Parathyroid adenoma (tissue), 2 donors: ENCODE data around the gene UPK1B.

Source experiments
- H2AFZ ChIP-seq: fragments of 300-600 bp; sonication (generic); one replicate; pipeline ENCODE4 v1.7.0; 2017; ENCODE audit warnings: antibody characterized with exemption, mild to moderate bottlenecking
- H3K27ac ChIP-seq: fragments of 300-600 bp; sonication (generic); one replicate; pipeline ENCODE4 v1.7.0; 2017
- H3K27me3 ChIP-seq: fragments of 300-600 bp; sonication (generic); one replicate; pipeline ENCODE4 v1.7.0; 2017; ENCODE audit warnings: low read length; ENCODE audit not compliant: control insufficient read depth, insufficient read depth
- H3K36me3 ChIP-seq: fragments of 300-600 bp; sonication (generic); one replicate; pipeline ENCODE4 v1.7.0; 2017; ENCODE audit warnings: low read length; ENCODE audit not compliant: control insufficient read depth, insufficient read depth
- H3K4me1 ChIP-seq: fragments of 300-600 bp; sonication (generic); one replicate; pipeline ENCODE4 v1.7.0; 2017; ENCODE audit warnings: control low read depth
- H3K4me2 ChIP-seq: fragments of 300-600 bp; sonication (generic); one replicate; pipeline ENCODE4 v1.7.0; 2017; ENCODE audit warnings: low read length
- H3K4me3 ChIP-seq: fragments of 300-600 bp; sonication (generic); one replicate; pipeline ENCODE4 v1.7.0; 2017; ENCODE audit warnings: low read depth, low read length
- H3K79me2 ChIP-seq: fragments of 300-600 bp; sonication (generic); one replicate; pipeline ENCODE4 v1.7.0; 2017; ENCODE audit warnings: control low read depth
- H3K9ac ChIP-seq: fragments of 300-600 bp; sonication (generic); one replicate; pipeline ENCODE4 v1.7.0; 2017; ENCODE audit warnings: mild to moderate bottlenecking
- H3K9me3 ChIP-seq: fragments of 300-600 bp; sonication (generic); one replicate; pipeline ENCODE4 v1.7.0; 2017; ENCODE audit warnings: low read length; ENCODE audit not compliant: control insufficient read depth
- CTCF ChIP-seq: fragments of 300-600 bp; sonication (generic); IDR thresholded peaks from one replicate; pipeline ENCODE4 v1.7.0; 2017; ENCODE audit warnings: antibody characterized with exemption, mild to moderate bottlenecking
- donor health status: primary hyperparathyroidism.

Gene UPK1B

DNA sequence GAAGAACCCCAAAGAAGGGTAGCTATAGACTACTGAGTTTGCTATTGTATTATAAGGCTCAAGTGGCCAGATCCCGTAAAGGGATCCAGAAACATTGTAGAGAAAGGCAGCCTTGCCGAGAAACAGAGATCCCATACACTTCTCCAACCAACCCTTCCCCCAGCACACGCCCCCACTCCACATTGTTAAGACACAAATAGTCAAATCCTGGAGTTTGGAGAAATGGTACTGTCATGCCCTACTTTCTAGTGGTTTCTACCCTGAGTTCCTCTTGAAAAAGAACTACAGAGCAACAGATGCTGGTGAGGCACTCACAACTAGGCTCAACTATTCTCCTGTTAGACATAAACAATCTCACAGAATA lies 34.1 kb downstream of the UPK1B start:
- Histone ChIP-seq H3K27ac (no peak overlapping the region), H3K9ac (no peak overlapping the region), H2AFZ (no peak overlapping the region), H3K36me3 (no peaks in the 10 kb centered on the region), H3K9me3 (no peaks in the 10 kb centered on the region), H3K4me2 (no peak overlapping the region), H3K79me2 (no peaks in the 10 kb centered on the region), H3K4me1 (no peaks in the 10 kb centered on the region), H3K4me3 (no peak overlapping the region), H3K27me3 (no peaks in the 10 kb centered on the region)
- TF ChIP-seq CTCF, result no peak

DNA sequence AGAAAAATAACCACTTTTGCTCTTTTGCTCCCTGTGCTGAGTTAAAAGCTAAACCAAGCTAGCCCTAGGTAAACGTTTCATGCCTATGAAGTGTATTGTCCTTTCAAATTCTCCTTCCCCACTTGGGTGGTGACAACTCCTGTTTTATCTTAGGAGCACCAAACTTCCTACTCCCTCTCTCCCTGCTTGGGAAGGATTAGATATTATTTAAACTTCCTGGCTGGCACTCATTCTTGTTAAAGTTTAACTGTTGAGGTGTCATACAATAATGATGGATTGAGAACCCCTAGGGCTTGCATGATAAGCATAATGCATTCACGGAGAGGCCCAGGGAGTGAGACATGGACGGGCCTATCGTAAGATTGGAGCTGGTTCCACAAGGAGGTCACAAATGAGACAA lies 37.8 kb downstream of the UPK1B start:
- Histone ChIP-seq H3K4me2 (no peak overlapping the region), H3K9me3 (no peaks in the 10 kb centered on the region), H3K4me3 (no peak overlapping the region), H3K27ac (no peak overlapping the region), H3K79me2 (no peaks in the 10 kb centered on the region), H3K9ac (no peak overlapping the region), H3K27me3 (no peaks in the 10 kb centered on the region), H3K36me3 (no peaks in the 10 kb centered on the region), H2AFZ (no peak overlapping the region), H3K4me1 (no peaks in the 10 kb centered on the region)
- no peak for TF ChIP-seq CTCF

GRCh38 chr3:119211803-119212202 lies 38.4 kb downstream of the UPK1B start:
- Histone ChIP-seq H3K4me1 (no peaks in the 10 kb centered on the region), H3K4me3 (no peak overlapping the region), H3K9me3 (no peaks in the 10 kb centered on the region), H3K4me2 (no peak overlapping the region), H3K27ac (no peak overlapping the region), H3K27me3 (no peaks in the 10 kb centered on the region), H3K36me3 (no peaks in the 10 kb centered on the region), H3K9ac (no peak overlapping the region), H3K79me2 (no peaks in the 10 kb centered on the region), H2AFZ (no peak overlapping the region)
- TF ChIP-seq CTCF, result no peak

DNA sequence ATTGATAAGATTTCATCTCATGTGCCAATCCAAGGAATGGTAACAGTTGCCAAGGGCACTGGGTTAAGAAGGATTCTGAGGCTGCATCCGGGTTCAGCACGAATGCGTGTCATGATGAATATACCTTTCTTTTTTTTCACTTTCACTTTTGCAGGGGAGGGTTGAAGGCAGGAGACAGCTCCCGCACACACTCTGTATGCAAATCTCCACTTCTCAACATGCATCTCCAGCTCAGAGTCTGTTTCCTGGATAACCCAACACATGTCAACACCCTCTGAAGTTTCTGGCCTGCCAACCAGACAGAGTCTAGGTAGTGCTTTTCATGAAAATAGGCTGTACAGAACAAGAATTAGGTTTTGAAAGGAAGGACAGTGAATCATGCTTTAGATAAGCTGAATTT lies 45.7 kb downstream of the UPK1B start:
- no peak overlapping the region for H3K4me2 ChIP-seq
- H3K79me2 ChIP-seq, result peaks cover 3% of the 10 kb centered on the region
- H3K9me3 ChIP-seq, result no peaks in the 10 kb centered on the region
- no peak overlapping the region for H3K4me3 ChIP-seq
- no peak for TF ChIP-seq CTCF
- H3K4me1 ChIP-seq, result no peaks in the 10 kb centered on the region
- no peak overlapping the region for H2AFZ ChIP-seq
- H3K36me3 ChIP-seq, result no peaks in the 10 kb centered on the region
- no peak overlapping the region for H3K9ac ChIP-seq
- no peaks in the 10 kb centered on the region for H3K27me3 ChIP-seq
- no peak overlapping the region for H3K27ac ChIP-seq

GRCh38 chr3:119220198-119220597 lies 46.8 kb downstream of the UPK1B start:
- no peak overlapping the region for H3K4me2 ChIP-seq
- no peak overlapping the region for H2AFZ ChIP-seq
- no peaks in the 10 kb centered on the region for H3K36me3 ChIP-seq
- H3K27ac ChIP-seq, result no peak overlapping the region
- peaks cover 3% of the 10 kb centered on the region for H3K79me2 ChIP-seq
- H3K9me3 ChIP-seq, result no peaks in the 10 kb centered on the region
- no peak for TF ChIP-seq CTCF
- H3K4me3 ChIP-seq, result no peak overlapping the region
- no peak overlapping the region for H3K9ac ChIP-seq
- H3K4me1 ChIP-seq, result no peaks in the 10 kb centered on the region
- no peaks in the 10 kb centered on the region for H3K27me3 ChIP-seq
